DMS153 treated with DMSO at 0.1 percent for 48 hours (cell line): Measurements from ENCODE around the gene GRB14.
"Not testable (repeated sequence)": the region's sequence is repeated elsewhere in the genome, so short reads cannot be mapped to it uniquely, and the experiment has no call there.

Experiments used
- DNase-seq: peaks from one replicate; lab custom pipeline; 2025; ENCODE audit not compliant: unreplicated experiment; lab: John Stamatoyannopoulos, UW

GRB14 gene

DNA sequence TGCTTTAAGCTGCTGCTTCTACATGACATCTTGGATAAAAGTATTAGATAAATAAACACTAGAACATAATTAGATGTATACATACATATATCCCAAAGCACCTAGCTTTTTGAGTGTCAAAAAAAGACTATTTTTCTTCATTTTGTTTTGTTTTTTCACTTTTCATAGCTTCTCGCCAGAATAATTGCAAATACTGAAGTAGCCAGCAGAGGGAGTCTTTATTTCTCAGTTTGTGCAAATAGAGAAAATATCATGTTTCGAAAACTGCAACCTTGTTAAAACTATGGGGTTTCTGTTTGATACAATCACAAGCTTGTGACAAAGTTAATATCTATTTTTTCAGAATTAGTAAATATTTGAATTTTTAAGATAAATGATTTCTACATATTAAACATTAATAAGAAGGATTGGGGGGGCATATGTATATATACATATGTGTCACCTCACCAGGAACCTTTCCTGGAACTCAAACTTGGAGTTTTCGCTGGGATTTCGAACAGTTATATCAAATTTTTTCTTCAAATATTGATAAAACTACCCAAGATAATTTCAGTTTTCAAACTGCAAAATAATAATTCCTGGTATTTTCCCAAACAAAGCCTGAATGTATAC, 61.0 kb downstream of the GRB14 start:
- peak; percentile 2 for DNase-seq

- DNase-seq, result no peak
Observed at GRCh38 chr2:164558450-164558849, 62.8 kb downstream of the GRB14 start.

DNA sequence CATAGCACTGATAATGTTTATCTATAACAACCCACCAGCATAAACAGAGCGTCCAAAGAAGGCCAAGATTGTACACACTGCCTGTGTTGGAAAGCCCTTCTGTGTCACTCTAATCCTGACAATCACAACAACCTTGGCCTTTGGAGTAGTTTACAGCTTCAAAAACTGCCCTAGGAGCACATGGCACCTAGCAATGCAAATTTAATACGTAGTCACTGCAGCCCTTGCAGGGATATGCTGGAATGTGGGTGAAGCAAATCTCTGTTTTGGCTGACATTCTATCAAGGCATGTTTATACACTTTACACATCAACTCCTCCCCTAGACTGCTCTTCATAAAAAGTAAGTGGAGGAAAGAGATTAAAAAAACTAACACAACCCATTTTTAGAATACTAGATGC, 66.8 kb downstream of the GRB14 start:
- no peak for DNase-seq

DNA sequence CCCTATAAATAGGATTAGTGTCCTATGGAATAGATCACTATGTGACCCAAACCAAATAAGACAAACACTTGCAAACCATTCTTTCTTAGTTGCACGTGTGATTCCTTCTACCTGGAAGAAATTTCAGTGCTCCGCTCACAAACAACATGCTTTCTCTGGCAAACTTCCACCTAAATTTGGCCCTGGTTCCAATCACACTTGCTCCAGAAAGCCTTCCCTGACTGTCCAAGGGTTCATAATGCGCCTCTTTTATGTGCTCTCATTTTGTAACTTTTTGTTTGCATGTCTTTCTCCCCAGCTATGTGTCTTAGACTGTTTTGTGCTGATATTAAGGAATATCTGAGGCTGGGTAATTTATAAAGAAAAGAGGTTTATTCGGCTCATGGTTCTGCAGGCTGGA, 69.8 kb downstream of the GRB14 start:
- DNase-seq, result no peak

DNA sequence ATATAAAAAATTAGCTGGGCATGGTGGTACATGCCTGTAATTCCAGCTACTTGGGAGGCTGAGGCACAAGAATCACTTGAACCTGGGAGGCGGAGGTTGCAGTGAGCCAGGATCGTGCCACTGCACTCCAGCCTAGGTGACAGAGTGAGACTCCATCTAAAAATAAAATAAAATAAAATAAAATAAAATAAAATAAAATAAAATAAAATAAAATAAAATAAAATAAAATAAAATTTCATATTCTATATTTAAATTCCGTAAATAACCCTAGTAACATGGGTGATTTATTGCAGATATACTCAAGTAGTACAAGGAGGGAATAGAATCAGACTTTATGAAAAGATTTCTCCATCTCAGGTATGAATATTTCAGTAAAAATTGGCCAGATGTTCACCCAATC, 71.6 kb downstream of the GRB14 start:
- DNase-seq, result not testable (repeated sequence)

GRCh38 chr2:164545484-164545883, 75.8 kb downstream of the GRB14 start:
- no peak for DNase-seq

DNA sequence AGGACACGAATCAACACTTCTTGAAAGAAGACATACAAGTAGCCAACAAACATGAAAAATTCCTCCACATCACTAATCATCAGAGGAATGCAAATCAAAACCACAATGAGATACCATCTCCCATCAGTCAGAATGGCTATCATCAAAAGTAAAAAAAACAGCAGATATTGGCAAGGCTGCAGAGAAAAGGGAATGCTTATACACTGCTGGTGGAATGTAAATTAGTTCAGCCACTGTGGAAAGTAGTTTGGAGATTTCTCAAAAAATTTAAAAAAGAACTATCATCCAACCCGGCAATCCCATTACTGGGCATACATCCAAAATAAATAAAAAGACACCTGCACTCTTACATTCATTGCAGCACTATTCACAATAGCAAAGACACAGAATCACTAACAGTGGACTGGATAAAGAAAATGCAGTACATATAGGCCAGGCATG, 78.7 kb downstream of the GRB14 start:
- DNase-seq, result no peak

DNA sequence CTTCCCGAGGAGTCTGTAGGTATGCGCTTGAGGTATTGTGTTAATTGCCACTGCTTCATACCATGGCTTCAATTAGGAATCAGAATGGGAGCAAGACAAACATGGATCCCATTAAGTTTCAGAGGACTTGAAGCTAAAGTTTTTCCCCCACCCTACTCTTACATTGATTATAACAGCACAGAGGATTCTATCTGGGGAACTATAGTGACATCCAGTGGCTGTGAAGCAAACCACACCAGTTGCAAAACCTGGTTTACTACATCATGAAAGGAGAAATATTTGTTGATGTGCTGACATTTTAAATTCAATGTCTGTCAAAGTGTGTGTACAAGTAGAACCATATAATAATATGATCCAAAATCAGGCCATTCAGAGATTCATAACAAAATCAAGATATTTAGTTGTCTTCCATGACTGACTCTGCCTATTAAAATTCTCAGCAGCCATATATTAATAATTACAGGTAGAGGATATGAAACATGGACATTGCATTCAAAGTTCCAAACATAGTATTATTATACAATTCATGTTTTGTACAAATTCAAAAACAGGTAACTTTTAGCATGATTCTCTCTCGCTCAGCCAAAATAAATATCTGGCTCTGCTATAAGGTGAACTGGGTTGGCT, 82.9 kb downstream of the GRB14 start:
- peak; percentile 37 for DNase-seq

DNA sequence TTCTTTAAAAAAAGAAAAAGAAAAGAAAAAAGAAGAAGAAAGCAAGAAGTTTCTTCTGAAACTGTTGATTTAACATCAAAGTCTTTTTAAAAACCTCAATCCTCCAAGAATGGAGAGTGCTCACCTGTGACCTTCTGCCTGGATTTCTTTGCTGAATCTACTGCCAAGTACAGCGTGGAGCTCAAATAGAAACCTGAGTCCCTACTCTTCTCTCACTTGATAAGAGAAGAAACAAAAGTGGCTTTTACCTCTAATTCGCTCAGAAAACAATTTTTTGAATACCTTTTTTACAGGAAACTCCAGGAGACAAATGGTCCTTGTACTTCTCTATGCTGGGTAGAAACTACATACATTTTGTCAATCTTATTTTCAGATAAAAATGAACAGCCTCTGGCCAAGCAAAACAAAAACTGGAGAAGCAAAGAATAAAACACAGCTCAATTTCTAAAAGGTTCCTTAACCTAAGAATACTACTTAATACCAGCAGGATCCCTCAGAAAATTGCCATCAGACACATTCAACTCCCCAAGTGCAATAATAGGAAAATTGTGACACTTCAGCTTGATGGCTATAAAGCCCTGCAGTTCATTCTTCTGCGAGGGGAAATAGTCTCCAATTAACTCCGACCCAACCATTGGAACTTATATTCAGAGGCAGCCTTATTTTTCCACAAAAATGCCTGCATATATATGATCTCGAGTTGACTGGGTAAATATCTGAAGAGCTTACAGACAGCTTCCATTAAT, 85.8 kb downstream of the GRB14 start:
- DNase-seq, result no peak

GRCh38 chr2:164530464-164530863, 90.8 kb downstream of the GRB14 start:
- DNase-seq, result no peak

DNA sequence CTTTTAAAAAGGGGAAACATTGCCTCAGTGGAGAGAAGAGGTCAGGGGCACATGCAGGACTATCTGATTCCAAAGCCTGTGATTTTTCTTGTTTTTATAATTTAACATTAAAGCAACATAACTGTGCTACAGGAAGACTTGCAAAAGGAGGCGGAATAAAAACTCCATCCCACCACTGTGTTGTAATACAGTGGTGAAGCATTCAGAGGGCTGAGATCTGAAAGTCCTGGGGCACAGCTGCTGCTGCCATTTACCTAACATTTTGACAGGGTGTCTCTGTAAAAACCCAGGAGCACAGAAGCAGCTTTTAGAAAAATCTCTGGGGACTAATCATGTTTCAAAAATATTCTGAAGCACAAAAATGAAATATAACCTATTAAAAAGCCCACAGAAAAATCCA, 97.6 kb downstream of the GRB14 start:
- DNase-seq, result no peak

DNA sequence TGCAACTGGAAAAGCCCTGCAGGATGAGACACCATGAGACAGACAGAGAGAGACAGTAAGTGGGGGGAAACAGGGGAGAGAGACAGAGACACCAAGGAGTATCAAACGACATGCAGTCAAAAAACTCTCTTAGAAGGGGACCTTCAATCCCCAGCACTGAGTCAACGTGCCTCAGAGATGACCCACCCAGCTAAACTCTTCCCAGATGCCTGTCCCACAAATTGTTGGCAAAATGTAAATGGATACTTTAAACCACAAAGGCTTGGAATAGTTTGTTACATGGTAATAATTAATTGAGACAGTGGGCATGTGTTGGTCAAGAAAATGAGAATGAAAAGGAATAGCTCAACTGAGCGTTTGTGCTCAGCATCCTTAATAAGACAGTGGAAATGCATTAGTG, 98.3 kb downstream of the GRB14 start:
- DNase-seq, result no peak

DNA sequence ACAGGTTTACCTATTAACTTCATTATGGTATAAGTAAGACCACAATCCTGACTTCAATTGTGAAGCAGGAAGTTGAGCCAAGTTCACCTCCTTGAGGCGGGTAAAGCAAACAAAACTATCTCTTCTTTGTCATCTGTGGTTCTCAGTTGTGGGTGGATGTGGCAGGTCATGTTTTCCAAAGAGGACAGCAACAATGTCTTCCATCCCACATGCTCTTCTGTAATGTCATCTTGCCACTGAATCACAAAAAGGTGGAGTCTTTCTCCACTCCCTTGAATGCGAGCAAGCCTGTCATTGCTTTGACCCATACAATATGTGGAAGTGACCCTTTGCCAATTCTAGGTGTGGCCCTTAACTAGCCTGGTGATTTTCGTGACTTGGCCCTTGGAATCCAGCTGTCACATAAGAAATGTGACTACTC, 98.7 kb downstream of the GRB14 start:
- no peak for DNase-seq

GRCh38 chr2:164515734-164516133, 105.5 kb downstream of the GRB14 start:
- DNase-seq, result no peak

- DNase-seq, result no peak
Observed at GRCh38 chr2:164515030-164515429, 106.3 kb downstream of the GRB14 start.

DNA sequence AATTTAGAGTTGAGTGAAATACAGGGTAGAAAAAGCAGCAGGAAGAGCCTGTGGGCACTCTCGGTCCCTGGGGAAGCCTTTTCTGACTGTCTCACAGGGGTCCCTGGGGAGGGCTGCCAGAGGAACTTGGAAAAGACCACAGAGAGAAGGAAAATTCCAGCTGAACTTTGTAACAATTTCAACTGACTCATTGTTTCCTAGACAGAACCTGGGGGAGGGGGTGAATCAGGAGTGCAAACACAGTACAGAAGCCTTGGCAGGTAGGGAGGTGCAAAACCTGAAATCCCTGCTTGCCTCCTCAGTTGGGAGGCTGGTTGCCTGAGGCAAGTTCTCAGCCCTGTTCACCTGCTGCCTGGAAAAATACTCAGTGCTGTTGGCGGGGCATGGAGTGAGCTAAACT, 106.8 kb downstream of the GRB14 start:
- DNase-seq, result no peak

DNA sequence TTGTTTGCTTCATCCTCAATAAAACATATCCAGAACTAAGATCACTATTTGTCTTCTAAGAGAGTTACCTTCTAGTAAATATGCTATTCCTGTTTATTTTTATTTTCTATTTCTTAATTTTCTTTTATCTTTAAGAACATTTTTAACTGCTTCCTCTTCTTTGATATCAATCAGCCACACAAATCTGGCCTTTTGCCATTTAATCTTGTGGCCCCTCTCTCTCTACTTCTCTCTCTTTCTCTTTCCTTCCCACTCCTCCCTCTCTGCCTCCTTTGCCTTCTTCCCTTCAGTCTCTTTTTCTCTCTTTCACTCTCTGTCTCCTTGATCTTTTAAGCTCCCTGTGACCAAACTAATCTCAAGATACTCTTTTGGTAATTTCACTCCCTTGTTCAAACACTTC, 108.4 kb downstream of the GRB14 start:
- no peak for DNase-seq

- DNase-seq, result no peak
Observed at GRCh38 chr2:164511738-164512137, 109.5 kb downstream of the GRB14 start.

DNA sequence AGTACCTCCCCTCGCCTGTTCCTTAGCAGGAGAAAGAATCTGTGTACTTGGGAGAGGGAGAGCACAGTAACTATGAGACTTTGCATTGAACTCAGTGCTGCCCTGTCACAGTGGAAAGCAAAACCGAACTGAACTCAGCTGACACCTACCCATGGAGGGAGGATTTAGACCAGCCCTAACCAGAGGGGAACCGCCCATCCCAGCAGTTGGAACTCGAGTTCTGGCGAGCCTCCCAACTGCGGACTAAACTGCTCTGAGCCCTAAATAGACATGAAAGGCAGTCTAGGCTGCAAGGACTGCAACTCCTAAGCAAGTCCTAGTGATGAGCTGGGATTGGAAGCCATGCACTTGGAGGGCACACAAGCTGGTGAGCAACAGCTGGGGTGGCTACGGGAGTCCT, 110.4 kb downstream of the GRB14 start:
- no peak for DNase-seq

DNA sequence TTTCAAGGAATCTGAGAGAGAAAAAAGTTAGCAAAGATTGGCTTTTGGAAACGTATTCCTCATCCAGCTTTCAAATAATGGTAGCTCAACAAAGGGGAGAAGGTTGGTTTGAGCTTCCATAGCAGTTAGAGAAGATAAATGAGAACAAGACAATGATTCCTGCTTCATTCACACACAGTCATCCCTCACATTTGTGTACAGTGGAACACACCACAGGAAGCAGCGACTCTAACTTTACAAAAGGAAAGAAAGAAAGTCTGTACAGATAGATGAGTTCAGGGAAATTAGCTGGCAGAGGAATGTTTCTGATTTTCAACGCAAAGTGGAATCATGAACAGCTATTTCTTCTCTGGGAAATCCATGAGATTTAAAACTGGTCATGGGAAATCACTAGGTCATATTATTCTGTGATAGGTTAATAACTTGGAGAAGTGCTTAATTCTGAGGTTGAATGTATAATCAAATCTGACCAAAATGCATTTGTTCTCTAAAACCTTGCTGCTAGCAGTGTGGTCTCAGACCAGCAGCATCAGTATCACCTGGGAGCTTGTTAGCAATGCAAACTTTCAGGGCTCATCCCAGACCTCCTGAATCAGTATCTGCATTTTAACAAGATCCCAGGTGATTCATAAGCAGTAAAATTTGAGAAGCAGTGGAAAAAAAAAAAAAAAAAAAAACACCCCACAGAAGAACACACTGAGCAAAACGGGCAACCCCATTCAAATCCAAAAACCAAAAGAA, 112.0 kb downstream of the GRB14 start:
- DNase-seq, result no peak

GRCh38 chr2:164504253-164504652, 117.0 kb downstream of the GRB14 start:
- no peak for DNase-seq

DNA sequence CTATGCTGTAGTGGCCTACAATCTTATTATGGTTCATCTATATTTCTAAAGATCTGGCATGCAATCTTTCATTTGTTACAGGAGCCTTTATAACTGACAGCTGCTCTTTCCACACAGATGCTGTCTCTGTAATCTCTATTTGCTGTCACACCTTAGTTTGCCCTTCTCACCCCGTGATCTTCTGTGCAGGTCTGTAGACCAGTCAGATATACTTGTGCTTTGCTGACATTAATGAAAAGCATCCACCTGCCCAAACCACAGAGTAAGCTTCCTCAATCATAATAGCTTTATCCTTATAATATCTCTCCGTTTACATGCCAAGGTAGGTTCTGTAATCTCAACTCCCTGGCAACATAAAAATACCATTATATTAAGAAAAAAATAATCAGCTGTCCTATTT, 122.4 kb downstream of the GRB14 start:
- peak; percentile 20 for DNase-seq
